Choroid plexus epithelial cell (primary cell): Measurements from ENCODE around the gene NBPF8.
"Not testable (repeated sequence)": the region's sequence is repeated elsewhere in the genome, so short reads cannot be mapped to it uniquely, and the experiment has no call there.

ENCODE experiments used
- DNase-seq: peaks from one replicate; pipeline ENCODE4 v3.0.0-alpha.2; 2010; ENCODE audit warnings: low read depth
- H3K4me3 ChIP-seq: 2 replicates; pipeline ENCODE4 v1.5.1; 2011; ENCODE audit warnings: low read depth, mild to moderate bottlenecking, control low read depth, low read length, moderate library complexity
- TF ChIP-seq, protein P1 (sequence below): conservative IDR thresholded peaks from 2 replicates; pipeline ENCODE4 v1.5.1; 2011; ENCODE audit warnings: low read depth, mild to moderate bottlenecking, control low read depth, inconsistent platforms, low read length, moderate library complexity

NBPF8 gene

DNA sequence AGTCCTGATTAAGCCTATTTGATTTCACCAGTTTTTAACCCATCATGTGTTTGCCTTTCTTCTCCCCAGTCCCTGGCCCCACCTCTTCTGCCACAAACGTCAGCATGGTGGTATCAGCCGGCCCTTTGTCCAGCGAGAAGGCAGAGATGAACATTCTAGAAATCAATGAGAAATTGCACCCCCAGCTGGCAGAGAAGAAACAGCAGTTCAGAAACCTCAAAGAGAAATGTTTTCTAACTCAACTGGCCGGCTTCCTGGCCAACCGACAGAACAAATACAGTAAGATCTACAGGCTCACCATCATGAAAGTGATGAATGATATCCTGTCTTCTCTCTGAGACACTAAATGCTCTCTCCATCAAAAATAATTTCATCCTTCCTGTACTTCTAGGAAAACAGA lies 34.3 kb downstream of the NBPF8 start:
- TF ChIP-seq, protein P1, sequence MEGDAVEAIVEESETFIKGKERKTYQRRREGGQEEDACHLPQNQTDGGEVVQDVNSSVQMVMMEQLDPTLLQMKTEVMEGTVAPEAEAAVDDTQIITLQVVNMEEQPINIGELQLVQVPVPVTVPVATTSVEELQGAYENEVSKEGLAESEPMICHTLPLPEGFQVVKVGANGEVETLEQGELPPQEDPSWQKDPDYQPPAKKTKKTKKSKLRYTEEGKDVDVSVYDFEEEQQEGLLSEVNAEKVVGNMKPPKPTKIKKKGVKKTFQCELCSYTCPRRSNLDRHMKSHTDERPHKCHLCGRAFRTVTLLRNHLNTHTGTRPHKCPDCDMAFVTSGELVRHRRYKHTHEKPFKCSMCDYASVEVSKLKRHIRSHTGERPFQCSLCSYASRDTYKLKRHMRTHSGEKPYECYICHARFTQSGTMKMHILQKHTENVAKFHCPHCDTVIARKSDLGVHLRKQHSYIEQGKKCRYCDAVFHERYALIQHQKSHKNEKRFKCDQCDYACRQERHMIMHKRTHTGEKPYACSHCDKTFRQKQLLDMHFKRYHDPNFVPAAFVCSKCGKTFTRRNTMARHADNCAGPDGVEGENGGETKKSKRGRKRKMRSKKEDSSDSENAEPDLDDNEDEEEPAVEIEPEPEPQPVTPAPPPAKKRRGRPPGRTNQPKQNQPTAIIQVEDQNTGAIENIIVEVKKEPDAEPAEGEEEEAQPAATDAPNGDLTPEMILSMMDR = peak; percentile 9
- DNase-seq, H3K4me3 ChIP-seq: not testable (repeated sequence)
